Endodermal cell (in vitro differentiated cells): Measurements from ENCODE around the gene TESMIN. TPM values are rescaled to one million over a fixed set of nuclear protein-coding genes. Genes with fewer than 3 reads are reported as not detected.

Experiments
- DNase-seq: peaks from one replicate; pipeline ENCODE4 v3.0.0-alpha.2; 2017
- H3K27ac ChIP-seq: 2 replicates; pipeline ENCODE4 v1.5.1; 2013; ENCODE audit warnings: mild to moderate bottlenecking, low read depth, low read length, moderate library complexity
- H3K27me3 ChIP-seq: 2 replicates; pipeline ENCODE4 v1.6.1; 2013; ENCODE audit warnings: mild to moderate bottlenecking, low read length, moderate library complexity; ENCODE audit not compliant: insufficient read depth, control insufficient read depth, poor library complexity, severe bottlenecking
- H3K36me3 ChIP-seq: 2 replicates; pipeline ENCODE4 v1.7.0; 2013; ENCODE audit warnings: mild to moderate bottlenecking, low read length, moderate library complexity; ENCODE audit not compliant: control insufficient read depth, insufficient read depth
- H3K4me1 ChIP-seq: one replicate; pipeline ENCODE4 v1.7.0; 2013; ENCODE audit warnings: low read length; ENCODE audit not compliant: control insufficient read depth, insufficient read depth
- H3K4me3 ChIP-seq: 2 replicates; pipeline ENCODE4 v1.5.1; 2013; ENCODE audit warnings: mild to moderate bottlenecking, low read length, moderate library complexity
- H3K9ac ChIP-seq: 2 replicates; pipeline ENCODE4 v1.6.1; 2013; ENCODE audit warnings: mild to moderate bottlenecking, low read length, moderate library complexity; ENCODE audit not compliant: poor library complexity, severe bottlenecking; ENCODE audit errors: extremely low read depth
- H3K9me3 ChIP-seq: 2 replicates; pipeline ENCODE4 v1.6.1; 2013; ENCODE audit warnings: mild to moderate bottlenecking, low read length, moderate library complexity; ENCODE audit not compliant: control insufficient read depth
- H3K27ac Mint-ChIP-seq: 2 replicates; pipeline ENCODE4 v1.8.0; 2020; ENCODE audit warnings: mixed read lengths
- H3K27me3 Mint-ChIP-seq: 2 replicates; pipeline ENCODE4 v1.8.0; 2021; ENCODE audit warnings: mild to moderate bottlenecking, mixed read lengths; ENCODE audit not compliant: insufficient read depth
- H3K36me3 Mint-ChIP-seq: 2 replicates; pipeline ENCODE4 v1.8.0; 2020; ENCODE audit warnings: low read depth, mixed read lengths
- H3K4me1 Mint-ChIP-seq: 2 replicates; pipeline ENCODE4 v1.8.0; 2020; ENCODE audit warnings: mixed read lengths
- H3K4me3 Mint-ChIP-seq: 2 replicates; pipeline ENCODE4 v1.8.0; 2020; ENCODE audit warnings: mild to moderate bottlenecking, moderate library complexity, mixed read lengths
- H3K9me3 Mint-ChIP-seq: 2 replicates; pipeline ENCODE4 v1.8.0; 2020; ENCODE audit warnings: mild to moderate bottlenecking, mixed read lengths
- WGBS, 2 experiments: methylation state at CpG; one replicate each; pipeline versions ENCODE4 v1.1.5 to v1.1.7; 2013; ENCODE audit warnings: missing lambda C conversion rate in 2 of 2, mixed read lengths in 1 of 2; ENCODE audit not compliant: insufficient coverage in 1 of 2, insufficient read length in 1 of 2; 5-methylcytosine and 5-hydroxymethylcytosine counted together
- total RNA-seq, 2 donors: library from RNA; stranded (reverse); fragmentation: NEBNext Ultra II Directional in 1 of 2; extraction: Animal tissue kit (Norgen Biotek cat#: 25700) in 1 of 2; gene quantifications; 2 replicates in 1 of 2; 3 replicates in 1 of 2; pipeline ENCODE4 v1.2.1, GENCODE V29; 2021
- TF ChIP-seq, protein P1 (sequence below): fragments of 200-600 bp; sonication (generic); conservative IDR thresholded peaks from 2 replicates; pipeline ENCODE4 v1.5.0; 2021; ENCODE audit warnings: antibody characterized with exemption, mild to moderate bottlenecking

TESMIN gene
- total RNA-seq, 2 donors from 2014 or later, result 53.7 to 68.8 TPM

DNA sequence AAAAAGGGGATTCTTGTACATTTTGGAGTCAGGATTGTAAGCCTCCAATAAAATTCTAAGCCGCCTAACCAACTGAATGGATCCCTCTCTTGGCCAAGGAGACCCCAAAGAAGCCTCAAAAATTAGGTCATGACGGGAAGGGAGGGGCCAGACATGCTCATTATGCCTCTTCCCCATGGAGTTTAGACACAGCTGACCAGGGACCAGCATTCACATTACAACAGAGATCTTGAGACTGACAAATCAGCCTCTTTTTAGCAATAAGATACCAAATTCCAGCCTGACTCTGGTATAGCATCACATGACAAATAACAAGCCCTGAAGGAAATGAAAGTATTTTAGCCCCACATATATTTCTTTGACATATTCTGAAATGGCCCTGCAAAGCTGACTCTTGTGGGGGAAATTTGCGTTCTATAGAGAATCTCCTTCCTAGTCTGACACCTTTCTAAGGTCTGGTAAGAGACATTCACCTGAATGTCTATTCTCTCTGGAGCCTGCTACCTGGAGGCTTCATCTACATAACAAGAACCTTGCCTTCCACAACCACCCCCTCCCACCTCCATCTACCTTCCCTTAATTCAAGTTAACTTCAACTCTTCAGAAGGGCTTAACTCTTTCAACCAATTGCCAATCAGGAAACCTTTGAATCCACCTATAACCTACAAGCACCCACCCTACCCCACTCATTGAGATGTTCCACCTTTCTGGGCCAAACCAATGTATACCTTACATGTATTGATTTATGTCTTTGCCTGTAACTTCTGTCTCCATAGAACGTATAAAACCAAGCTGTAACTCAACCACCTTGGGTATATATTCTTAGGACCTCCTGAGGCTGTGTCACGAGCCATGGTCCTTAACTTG is 56.7 kb downstream of the TESMIN start:
- Histone ChIP-seq H3K9me3 (peaks cover 13% of the 10 kb centered on the region), H3K4me3 (no peak overlapping the region), H3K36me3 (peaks cover 12% of the 10 kb centered on the region), H3K4me1 (no peaks in the 10 kb centered on the region), H3K27me3 (no peaks in the 10 kb centered on the region), H3K9ac (no peak overlapping the region), H3K27ac (no peak overlapping the region)
- H3K4me3 Mint-ChIP-seq, result no peak overlapping the region
- peak; percentile 74 for DNase-seq
- 84 to 88% methylated on average over 4 to 5 of the region's 5 CpGs for WGBS, 2 experiments
- H3K36me3 Mint-ChIP-seq, result peaks cover 8% of the 10 kb centered on the region
- peak overlapping the region; percentile 55 for H3K27ac Mint-ChIP-seq
- H3K4me1 Mint-ChIP-seq, result peaks cover 18% of the 10 kb centered on the region
- no peaks in the 10 kb centered on the region for H3K27me3 Mint-ChIP-seq
- TF ChIP-seq, protein P1, sequence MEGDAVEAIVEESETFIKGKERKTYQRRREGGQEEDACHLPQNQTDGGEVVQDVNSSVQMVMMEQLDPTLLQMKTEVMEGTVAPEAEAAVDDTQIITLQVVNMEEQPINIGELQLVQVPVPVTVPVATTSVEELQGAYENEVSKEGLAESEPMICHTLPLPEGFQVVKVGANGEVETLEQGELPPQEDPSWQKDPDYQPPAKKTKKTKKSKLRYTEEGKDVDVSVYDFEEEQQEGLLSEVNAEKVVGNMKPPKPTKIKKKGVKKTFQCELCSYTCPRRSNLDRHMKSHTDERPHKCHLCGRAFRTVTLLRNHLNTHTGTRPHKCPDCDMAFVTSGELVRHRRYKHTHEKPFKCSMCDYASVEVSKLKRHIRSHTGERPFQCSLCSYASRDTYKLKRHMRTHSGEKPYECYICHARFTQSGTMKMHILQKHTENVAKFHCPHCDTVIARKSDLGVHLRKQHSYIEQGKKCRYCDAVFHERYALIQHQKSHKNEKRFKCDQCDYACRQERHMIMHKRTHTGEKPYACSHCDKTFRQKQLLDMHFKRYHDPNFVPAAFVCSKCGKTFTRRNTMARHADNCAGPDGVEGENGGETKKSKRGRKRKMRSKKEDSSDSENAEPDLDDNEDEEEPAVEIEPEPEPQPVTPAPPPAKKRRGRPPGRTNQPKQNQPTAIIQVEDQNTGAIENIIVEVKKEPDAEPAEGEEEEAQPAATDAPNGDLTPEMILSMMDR, result no peak
- H3K9me3 Mint-ChIP-seq, result peaks cover 23% of the 10 kb centered on the region

GRCh38 chr11:68693484-68693882 is 57.8 kb downstream of the TESMIN start:
- H3K4me1 ChIP-seq, result no peaks in the 10 kb centered on the region
- Mint-ChIP-seq H3K9me3 (peaks cover 15% of the 10 kb centered on the region), H3K4me1 (peaks cover 27% of the 10 kb centered on the region), H3K4me3 (no peak overlapping the region), H3K36me3 (peaks cover 10% of the 10 kb centered on the region), H3K27ac (no peak overlapping the region), H3K27me3 (no peaks in the 10 kb centered on the region)
- no peak overlapping the region for H3K4me3 ChIP-seq
- TF ChIP-seq, protein P1, result no peak
- H3K27ac ChIP-seq, result no peak overlapping the region
- DNase-seq, result no peak
- no peak overlapping the region for H3K9ac ChIP-seq
- H3K36me3 ChIP-seq, result peaks cover 24% of the 10 kb centered on the region
- no peaks in the 10 kb centered on the region for H3K27me3 ChIP-seq
- 95 to 100% methylated on average over 8 to 10 of the region's 10 CpGs for WGBS, 2 experiments
- peaks cover 8% of the 10 kb centered on the region for H3K9me3 ChIP-seq

DNA sequence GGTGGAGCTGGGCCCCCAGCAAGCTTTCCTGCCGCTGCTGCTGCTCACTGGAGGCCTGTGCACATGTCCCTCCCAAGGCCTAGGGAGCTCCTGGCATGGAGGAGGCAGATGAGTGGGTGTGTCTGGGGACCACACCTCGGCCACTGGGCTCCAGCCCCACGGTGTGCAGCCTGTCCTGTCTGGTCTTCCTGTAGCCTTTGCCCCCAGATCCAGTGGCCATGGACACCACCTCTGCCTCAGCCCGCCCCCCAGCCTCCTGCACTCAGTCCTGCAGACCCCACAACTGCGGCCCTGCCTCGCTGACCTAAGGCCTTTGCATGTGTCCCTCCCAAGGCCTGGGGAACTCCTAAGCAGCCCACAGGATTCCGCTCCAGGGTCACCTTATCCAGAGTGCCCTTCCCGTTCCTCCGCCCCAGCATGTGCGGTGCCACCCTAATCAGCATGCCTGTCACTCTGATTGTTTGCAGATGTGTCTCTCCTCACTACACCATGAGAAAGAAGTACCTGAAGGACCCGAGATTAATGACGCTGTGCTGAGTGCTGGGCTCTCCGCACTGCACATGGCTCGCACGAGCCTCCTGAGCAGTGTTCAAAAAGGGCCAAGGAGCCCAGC is 58.3 kb downstream of the TESMIN start:
- H3K27ac Mint-ChIP-seq, result peak overlapping the region; percentile 65
- H3K9ac ChIP-seq, result no peak overlapping the region
- peak; percentile 57 for DNase-seq
- peaks cover 29% of the 10 kb centered on the region for H3K36me3 ChIP-seq
- no peaks in the 10 kb centered on the region for H3K4me1 ChIP-seq
- H3K27me3 ChIP-seq, result no peaks in the 10 kb centered on the region
- H3K9me3 ChIP-seq, result peaks cover 6% of the 10 kb centered on the region
- no peak overlapping the region for H3K4me3 ChIP-seq
- H3K36me3 Mint-ChIP-seq, result peaks cover 12% of the 10 kb centered on the region
- peaks cover 28% of the 10 kb centered on the region for H3K4me1 Mint-ChIP-seq
- WGBS, 2 experiments, result 92 to 96% methylated on average over 9 to 15 of the region's 15 CpGs
- TF ChIP-seq, protein P1, result no peak
- H3K9me3 Mint-ChIP-seq, result peaks cover 11% of the 10 kb centered on the region
- H3K27me3 Mint-ChIP-seq, result no peaks in the 10 kb centered on the region
- H3K4me3 Mint-ChIP-seq, result no peak overlapping the region
- H3K27ac ChIP-seq, result no peak overlapping the region
